ENCODE results near the gene RFPL2.
"Not testable (repeated sequence)": the region's sequence is repeated elsewhere in the genome, so short reads cannot be mapped to it uniquely, and the experiment has no call there.

Gene RFPL2

DNA sequence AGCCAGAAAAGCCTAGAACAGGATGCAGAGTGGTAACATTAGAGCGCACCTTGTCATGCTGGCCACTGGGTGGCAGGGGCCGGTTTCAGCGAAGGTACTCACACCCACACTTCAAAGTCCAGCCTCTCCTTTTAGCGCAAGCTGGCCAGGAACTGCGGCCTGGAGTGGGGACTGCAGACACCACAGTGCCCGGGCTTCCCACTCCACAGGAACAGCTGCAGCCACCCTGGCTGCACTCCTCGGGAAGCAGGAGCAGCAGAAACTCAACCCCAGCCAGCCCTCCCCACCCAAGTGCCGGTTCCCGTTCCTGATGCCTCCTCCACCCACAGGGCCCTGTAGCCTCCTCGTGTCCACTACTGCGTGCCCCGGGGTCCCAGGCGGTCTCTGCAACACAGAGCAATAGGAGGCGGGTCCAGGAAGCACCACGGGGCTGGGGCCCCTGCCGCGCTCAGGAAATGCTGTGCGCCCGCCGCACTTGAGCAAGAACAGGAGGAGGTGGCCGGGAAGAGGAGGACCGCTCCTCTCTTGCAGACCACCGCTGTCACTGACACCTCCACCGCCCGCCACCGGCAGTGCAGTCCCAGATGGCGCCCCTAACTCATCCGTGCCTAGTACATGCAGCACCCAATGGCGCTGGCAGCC is 2.2 kb downstream of the RFPL2 start:
- peak; percentile 19 for DNase-seq (ENCODE audit: extremely low read depth, low read depth)
- TF ChIP-seq, protein P1, sequence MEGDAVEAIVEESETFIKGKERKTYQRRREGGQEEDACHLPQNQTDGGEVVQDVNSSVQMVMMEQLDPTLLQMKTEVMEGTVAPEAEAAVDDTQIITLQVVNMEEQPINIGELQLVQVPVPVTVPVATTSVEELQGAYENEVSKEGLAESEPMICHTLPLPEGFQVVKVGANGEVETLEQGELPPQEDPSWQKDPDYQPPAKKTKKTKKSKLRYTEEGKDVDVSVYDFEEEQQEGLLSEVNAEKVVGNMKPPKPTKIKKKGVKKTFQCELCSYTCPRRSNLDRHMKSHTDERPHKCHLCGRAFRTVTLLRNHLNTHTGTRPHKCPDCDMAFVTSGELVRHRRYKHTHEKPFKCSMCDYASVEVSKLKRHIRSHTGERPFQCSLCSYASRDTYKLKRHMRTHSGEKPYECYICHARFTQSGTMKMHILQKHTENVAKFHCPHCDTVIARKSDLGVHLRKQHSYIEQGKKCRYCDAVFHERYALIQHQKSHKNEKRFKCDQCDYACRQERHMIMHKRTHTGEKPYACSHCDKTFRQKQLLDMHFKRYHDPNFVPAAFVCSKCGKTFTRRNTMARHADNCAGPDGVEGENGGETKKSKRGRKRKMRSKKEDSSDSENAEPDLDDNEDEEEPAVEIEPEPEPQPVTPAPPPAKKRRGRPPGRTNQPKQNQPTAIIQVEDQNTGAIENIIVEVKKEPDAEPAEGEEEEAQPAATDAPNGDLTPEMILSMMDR (IDR thresholded peaks at IDR 0.05; ENCODE audit: low read depth, low read length, missing control alignments), result peak; percentile 63
- H3K4me3 ChIP-seq (replicated peaks; ENCODE audit: low read depth, low read length), result no peak overlapping the region

DNA sequence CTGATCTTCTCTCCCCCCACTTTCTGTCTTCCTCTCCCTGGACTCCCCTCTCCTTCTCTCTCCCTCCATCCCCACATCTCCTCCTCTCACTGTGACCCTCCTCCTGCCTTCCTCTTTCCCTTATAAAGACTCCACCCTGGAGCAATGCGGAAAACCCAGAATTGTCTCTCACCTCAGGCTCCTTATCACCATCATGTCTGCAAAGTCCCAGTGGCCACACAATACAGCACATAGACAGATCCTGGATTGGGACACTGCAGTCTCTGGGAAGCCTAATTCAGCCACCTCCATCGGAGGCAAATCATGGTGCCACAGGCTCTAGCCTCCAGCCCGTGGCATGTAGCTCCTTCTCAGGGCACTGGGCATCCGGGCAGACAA is 2.7 kb downstream of the RFPL2 start:
- no peak overlapping the region for H3K4me3 ChIP-seq (replicated peaks; ENCODE audit: low read depth, low read length)
- no peak for DNase-seq (ENCODE audit: extremely low read depth, low read depth)
- TF ChIP-seq, protein P1 (IDR thresholded peaks at IDR 0.05; ENCODE audit: low read depth, low read length, missing control alignments), result no peak

DNA sequence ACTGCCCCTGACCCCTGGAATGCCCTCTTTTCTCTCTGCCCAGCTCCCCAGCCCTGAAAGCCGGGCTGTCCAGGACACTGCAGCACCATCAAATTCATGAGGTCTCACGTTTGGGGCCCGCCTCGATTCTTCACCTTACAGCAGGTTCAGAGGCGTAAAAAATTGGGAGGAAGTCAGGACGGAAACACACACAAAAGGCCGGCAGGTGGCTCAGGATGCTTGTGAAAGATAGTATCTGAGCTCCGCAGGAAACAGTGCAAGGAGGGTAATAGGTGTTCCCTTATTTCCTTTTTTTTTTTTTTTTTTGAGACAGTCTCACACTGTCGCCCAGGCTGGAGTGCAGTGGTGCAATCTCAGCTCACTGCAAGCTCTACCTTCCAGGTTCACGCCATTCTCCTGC is 4.1 kb downstream of the RFPL2 start:
- TF ChIP-seq, protein P1 (IDR thresholded peaks at IDR 0.05; ENCODE audit: low read depth, low read length, missing control alignments), result no peak
- no peak overlapping the region for H3K4me3 ChIP-seq (replicated peaks; ENCODE audit: low read depth, low read length)
- DNase-seq (ENCODE audit: extremely low read depth, low read depth), result no peak

DNA sequence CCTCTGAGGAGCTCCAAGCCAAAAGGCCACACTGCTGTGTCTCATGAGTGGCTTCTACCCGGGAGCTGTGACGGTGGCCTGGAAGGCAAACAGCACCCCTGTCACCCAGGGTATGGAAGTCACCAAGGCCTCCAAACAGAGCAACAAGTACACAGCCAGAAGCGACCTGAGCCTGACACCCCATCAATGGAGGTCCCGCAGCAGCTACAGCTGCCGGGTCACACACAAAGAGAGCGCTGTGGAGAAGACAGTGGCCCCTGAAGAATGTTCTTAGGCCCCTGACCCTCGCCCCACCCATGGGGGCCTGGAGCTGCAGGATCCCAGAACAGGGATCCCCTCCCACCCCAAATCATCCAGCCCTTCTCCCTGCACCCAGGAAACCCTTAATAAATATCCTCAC is 4.9 kb downstream of the RFPL2 start:
- no peak overlapping the region for H3K4me3 ChIP-seq (replicated peaks; ENCODE audit: low read depth, low read length)
- no peak for DNase-seq (ENCODE audit: extremely low read depth, low read depth)
- TF ChIP-seq, protein P1 (IDR thresholded peaks at IDR 0.05; ENCODE audit: low read depth, low read length, missing control alignments), result no peak

DNA sequence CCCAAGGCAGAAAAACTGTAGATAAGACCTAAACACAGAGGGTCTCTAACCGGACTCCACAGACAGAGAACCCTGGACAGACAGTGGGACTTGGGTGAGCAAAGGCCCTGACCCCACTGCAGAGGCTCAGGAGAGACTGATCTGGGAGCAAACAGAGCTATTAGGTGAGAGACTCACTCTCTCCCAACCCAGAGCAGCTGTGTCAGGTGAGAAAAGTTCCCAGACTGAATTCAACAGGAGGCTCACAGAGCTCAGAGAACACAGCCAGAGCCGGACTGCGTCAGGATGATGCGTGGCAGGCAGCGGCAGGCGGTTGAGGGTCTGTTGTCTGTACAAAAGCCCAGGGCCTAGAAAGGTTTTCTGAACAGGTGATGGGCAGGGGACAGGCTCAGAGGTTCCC is 5.5 kb downstream of the RFPL2 start:
- DNase-seq (ENCODE audit: extremely low read depth, low read depth), result no peak
- TF ChIP-seq, protein P1 (IDR thresholded peaks at IDR 0.05; ENCODE audit: low read depth, low read length, missing control alignments), result no peak
- H3K4me3 ChIP-seq (replicated peaks; ENCODE audit: low read depth, low read length), result no peak overlapping the region

DNA sequence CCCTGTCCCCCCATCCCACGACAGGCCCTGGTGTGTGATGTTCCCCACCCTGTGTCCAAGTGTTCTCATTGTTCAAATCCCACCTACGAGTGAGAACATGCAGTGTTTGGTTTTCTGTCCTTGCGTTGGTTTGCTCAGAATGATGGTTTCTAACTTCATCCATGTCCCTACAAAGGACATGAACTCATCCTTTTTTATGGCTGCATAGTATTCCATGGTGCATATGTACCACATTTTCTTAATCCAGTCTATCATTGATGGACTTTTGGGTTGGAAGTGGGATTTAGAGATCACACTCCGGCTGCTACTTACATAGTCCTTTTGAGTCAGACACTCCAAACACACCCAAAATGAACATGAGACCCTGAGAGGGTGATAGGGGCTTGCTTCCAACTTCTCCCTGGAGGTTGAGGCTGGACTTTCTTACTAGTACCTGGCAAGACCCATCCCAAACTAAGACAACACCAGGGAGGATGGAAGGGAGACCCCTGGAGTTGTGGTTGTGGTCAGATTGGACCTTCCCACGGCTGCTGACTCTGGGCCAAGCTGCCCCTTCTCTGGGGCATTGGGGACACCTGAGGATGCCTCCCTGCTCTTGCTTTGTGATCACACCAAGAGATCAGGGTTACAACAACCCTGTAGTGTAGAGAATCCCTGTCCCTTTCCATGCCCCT is 7.2 kb downstream of the RFPL2 start:
- H3K4me3 ChIP-seq (replicated peaks; ENCODE audit: low read depth, low read length); DNase-seq (ENCODE audit: extremely low read depth, low read depth): not testable (repeated sequence)

DNA sequence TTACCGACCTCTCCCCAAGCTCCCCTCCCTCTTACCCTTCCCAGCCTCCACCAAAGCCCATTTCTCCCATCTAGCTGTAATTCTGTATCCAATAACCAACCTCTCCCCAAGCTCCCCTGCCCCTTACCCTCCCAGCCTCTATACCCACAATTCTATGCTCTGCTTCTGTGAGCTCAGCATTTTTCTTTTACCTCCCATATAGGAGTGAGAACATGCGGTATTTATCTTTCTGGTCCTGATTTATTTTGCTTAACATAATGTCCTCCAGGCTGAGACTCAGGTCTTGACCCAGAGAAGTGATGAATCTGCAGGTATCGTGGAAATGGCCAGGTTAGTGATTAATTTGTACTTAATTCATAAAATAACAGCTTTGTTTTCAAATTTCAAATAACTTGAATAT is 9.0 kb downstream of the RFPL2 start:
- DNase-seq (ENCODE audit: extremely low read depth, low read depth); H3K4me3 ChIP-seq (replicated peaks; ENCODE audit: low read depth, low read length): not testable (repeated sequence)

DNA sequence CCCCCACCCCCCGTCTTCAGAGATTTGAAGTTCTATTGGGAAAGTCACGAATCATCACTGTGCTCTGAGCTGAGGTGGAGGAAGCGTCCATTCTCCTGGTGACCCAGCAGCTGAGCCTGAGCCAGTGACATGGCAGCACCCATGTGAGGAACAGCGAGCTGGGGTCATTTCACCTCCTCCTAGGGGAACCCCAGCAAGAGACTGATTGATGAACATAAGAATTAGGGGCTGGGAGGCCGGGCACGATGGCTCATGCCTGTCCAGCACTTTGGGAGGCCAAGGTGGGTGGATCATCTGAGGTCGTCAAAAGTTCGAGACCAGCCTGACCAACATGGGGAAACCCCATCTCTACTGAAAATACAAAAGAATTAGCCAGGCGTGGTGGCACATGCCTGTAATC is 11.5 kb downstream of the RFPL2 start:
- not testable (repeated sequence) for H3K4me3 ChIP-seq (replicated peaks; ENCODE audit: low read depth, low read length); DNase-seq (ENCODE audit: extremely low read depth, low read depth)

DNA sequence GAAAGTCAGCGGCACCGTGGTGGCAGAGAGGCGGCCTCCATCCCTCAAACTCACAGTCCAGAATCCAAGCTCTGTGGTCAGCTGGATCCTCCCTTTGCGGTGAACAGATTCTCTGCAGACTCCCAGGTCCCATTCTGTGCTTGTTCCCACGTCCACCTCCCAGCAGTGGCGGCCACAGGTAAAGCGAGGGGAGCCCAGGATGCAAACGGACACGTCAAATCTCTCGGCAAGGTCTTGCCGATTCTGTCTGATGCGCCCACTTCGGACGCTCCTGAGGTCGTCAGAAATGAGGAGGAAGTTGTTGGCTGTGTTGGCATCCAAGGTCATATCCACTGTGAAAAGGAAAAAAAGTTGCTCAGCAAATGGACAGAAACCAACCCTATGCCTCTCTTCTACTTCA is 13.9 kb downstream of the RFPL2 start:
- H3K4me3 ChIP-seq (replicated peaks; ENCODE audit: low read depth, low read length); DNase-seq (ENCODE audit: extremely low read depth, low read depth): not testable (repeated sequence)
